GM12864 (cell line): Measurements from ENCODE around the gene ASCL4.
A peak's percentile ranks its signal among the peaks of the same experiment; 100 is the strongest.

Source experiments
- DNase-seq: peaks from one replicate; pipeline ENCODE4 v3.0.0-alpha.2; 2011; ENCODE audit warnings: low read depth
- H3K4me3 ChIP-seq: 2 replicates; pipeline ENCODE4 v1.5.1; 2011; ENCODE audit warnings: mild to moderate bottlenecking, low read depth, low read length, control low read depth
- CTCF ChIP-seq: IDR thresholded peaks from 2 replicates; pipeline ENCODE4 v1.5.1; 2011; ENCODE audit warnings: low read depth, mild to moderate bottlenecking, moderate library complexity, low read length, control low read depth, inconsistent platforms; ENCODE audit errors: missing control alignments

ASCL4 gene

GRCh38 chr12:107778383-107779025 lies 4.0 kb downstream of the ASCL4 start:
- no peak overlapping the region for H3K4me3 ChIP-seq
- no peak for DNase-seq
- no peak for TF ChIP-seq CTCF

GRCh38 chr12:107779077-107779831 lies 4.8 kb downstream of the ASCL4 start:
- H3K4me3 ChIP-seq: no peak overlapping the region
- TF ChIP-seq CTCF: no peak
- peak; percentile 75 for DNase-seq

- no peak for DNase-seq
- TF ChIP-seq CTCF: no peak
Measured at GRCh38 chr12:107780298-107780697, 5.8 kb downstream of the ASCL4 start.

GRCh38 chr12:107782067-107782466 lies 7.6 kb downstream of the ASCL4 start:
- no peak for DNase-seq
- TF ChIP-seq CTCF: no peak
- no peak overlapping the region for H3K4me3 ChIP-seq

More at GRCh38 chr12:107780298-107780697, 5.8 kb downstream of the ASCL4 start:
- H3K4me3 ChIP-seq: no peak overlapping the region

GRCh38 chr12:107783406-107784376 lies 9.2 kb downstream of the ASCL4 start:
- TF ChIP-seq CTCF: no peak
- no peak for DNase-seq
- no peak overlapping the region for H3K4me3 ChIP-seq

GRCh38 chr12:107788281-107788680 lies 13.8 kb downstream of the ASCL4 start:
- no peak overlapping the region for H3K4me3 ChIP-seq

More at GRCh38 chr12:107788281-107788680, 13.8 kb downstream of the ASCL4 start:
- TF ChIP-seq CTCF: no peak
- no peak for DNase-seq
